ENCODE results near the gene TRPM5. TPM values are rescaled to one million over a fixed set of nuclear protein-coding genes. Genes with fewer than 3 reads are reported as not detected.

TRPM5 gene
- total and polyA plus RNA-seq, 5 experiments from 2014 or later: 0.60 to 0.69 TPM; not detected in 3

DNA sequence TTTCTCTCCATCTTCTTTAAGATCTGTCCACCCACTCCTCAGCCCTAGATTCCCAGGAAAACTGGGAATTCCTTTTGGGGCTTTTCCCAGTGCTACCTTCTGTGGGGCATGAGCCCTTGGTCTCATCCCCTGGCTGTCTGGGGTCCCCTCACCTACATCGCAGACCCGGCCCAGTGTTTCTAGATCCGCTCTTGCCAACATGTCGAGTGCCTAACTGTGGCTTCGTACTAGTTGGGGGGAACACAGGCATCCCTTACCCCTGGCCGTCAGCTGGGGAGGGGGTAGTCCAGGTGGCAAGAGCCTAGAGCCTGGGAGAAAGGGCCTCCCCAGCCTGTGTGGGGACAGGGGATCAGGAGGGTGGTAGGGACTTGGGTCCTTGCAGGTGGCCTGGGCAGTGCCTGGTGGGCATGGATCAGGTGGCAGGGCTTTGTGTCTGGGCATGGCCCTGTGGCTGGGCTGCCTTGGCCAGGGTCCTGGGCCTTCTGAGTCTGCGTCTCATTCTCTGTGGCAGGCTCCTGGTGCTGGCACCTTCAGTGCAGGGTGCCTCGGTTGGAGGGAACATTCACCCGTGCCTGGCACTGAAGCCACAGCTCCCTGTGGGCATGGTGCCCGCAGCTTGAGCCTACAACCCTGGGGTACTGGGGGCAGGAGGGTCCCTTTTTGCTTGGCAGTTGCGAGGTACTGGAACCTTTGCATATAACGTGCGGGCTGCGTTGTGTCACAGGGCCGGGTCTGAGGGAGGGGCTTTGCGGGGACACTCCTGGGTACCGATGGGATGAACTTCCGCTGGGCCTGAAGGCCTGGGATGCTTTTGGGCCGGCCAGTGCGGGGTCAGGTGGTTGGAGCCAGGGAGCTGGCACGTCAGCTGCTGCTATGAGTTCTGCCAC lies 4.6 kb upstream of the TRPM5 start:
- peak overlapping the region in 9 of 10 donors; percentile 36 to 97 (median 63) for H3K4me3 Mint-ChIP-seq
- no peak for ATAC-seq
- no peaks in the 10 kb centered on the region for H3K9me3 Mint-ChIP-seq

DNA sequence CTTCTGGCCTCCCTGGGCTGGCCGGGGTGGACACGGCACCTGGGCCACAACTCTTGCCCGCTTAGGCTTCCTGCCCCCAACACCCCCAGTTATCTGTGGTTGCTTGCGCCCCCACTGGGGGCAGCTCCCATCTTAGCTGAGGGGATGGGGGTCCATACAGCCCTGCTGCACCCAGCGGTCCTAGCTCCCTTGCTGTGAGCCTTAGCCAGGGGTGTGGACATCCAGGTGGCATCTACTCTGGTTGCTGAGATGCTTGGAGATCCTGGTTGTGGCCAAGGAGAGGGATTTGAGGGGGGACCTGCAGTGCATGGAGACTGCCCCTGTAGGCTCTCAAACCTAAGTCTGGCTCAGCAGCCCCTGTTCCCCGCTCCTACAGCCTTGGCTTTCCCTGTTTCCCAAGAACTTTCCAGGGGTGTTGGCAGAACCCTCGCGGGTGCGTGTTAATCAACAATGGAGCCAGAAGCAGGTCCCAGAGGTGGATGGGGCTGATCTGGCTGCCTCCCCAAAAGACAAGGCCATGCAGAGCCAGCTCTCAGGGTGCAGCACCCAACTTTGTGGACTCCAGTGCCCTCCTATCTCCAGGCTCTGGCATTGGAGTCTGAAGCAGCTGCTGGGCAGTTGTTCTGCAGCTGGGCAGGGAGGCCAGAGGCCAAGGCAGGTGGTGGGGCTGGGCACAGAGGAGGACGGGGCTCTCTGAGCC lies 3.8 kb upstream of the TRPM5 start:
- ATAC-seq (no peak), DNase-seq (peak in 1 of 10 donors; percentile 52)
- H3K27me3 Mint-ChIP-seq: no peaks in the 10 kb centered on the region
- H3K4me1 Mint-ChIP-seq: peaks cover 22 to 46% (median 39%) of the 10 kb centered on the region in 4 donors
- H3K36me3 Mint-ChIP-seq: peaks cover 0 to 6% (median 4%) of the 10 kb centered on the region in 3 donors
- H3K4me3 Mint-ChIP-seq: peak overlapping the region in 9 of 10 donors; percentile 1 to 97 (median 95)
- POLR2A ChIA-PET: interaction anchor here (0.9 to 6.5 kb wide), 6 partner anchors 9 to 148 kb away, joined by 3 to 76 read pairs (median 4); partner anchors contain the start of gene TSSC4
- H3K9me3 Mint-ChIP-seq: no peaks in the 10 kb centered on the region
- H3K27ac Mint-ChIP-seq: peak overlapping the region in 8 of 10 donors; percentile 61 to 92 (median 82)

More for the DNA sequence above, 4.6 kb upstream of the TRPM5 start:
- no peaks in the 10 kb centered on the region for H3K27me3 Mint-ChIP-seq
- DNase-seq: peak in 1 of 10 donors; percentile 61
- H3K36me3 Mint-ChIP-seq: peaks cover 0 to 7% (median 6%) of the 10 kb centered on the region in 3 donors
- H3K4me1 Mint-ChIP-seq: peaks cover 17 to 40% (median 33%) of the 10 kb centered on the region in 4 donors
- POLR2A ChIA-PET: interaction anchor here (6.5 kb wide), 1 partner anchor 16 kb away, joined by 76 read pairs; no protein-coding TSS in a partner anchor
- peak overlapping the region in 6 of 10 donors; percentile 18 to 82 (median 70) for H3K27ac Mint-ChIP-seq

DNA sequence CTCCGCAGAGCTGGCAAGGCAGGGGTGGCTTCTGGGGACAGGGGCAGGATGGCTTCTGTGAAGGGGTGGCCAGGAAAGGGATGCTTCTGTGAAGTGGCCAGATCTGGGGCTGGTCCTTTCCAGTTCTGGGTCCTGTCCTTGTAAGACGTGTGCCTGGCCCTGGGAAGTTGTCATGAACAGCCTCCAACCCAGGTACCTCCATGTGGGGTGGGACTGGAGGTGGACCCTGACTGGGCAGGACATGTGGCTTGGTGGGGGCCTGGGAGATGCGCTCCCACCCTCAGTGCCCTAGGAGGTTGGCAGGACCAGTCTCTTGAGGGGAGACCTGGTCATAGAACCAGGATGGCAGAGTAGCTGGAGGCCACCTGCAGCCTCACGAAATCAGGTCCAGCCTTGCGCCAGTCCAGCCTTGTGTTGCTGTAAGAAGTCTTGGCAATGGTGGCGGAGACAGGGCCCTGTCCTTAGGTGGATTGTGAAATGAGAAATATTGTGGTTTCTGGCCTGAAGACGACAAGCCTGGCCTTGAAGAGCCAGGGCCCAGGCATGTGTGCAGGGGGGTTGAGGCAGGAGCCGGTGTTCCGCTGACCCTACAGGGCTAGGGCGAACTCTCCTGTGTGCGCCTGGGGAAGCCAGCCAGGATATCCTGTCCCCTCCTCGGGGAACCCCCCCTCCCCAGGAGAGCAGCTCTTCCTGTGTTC lies 3.1 kb upstream of the TRPM5 start:
- no peaks in the 10 kb centered on the region for H3K9me3 Mint-ChIP-seq
- H3K27me3 Mint-ChIP-seq: no peaks in the 10 kb centered on the region
- POLR2A ChIA-PET: interaction anchor here (0.9 to 6.5 kb wide), 7 partner anchors 8 to 568 kb away, joined by 3 to 76 read pairs (median 3); partner anchors contain the start of gene TSSC4
- peak in 1 of 10 donors; percentile 41 for DNase-seq
- no peak for ATAC-seq
- peaks cover 26 to 53% (median 46%) of the 10 kb centered on the region in 4 donors for H3K4me1 Mint-ChIP-seq
- peaks cover 0 to under 1% (median 0%) of the 10 kb centered on the region in 3 donors for H3K36me3 Mint-ChIP-seq
- peak overlapping the region; percentile 77 to 92 (median 87) for H3K27ac Mint-ChIP-seq
- H3K4me3 Mint-ChIP-seq: peak overlapping the region; percentile 89 to 97 (median 95)

DNA sequence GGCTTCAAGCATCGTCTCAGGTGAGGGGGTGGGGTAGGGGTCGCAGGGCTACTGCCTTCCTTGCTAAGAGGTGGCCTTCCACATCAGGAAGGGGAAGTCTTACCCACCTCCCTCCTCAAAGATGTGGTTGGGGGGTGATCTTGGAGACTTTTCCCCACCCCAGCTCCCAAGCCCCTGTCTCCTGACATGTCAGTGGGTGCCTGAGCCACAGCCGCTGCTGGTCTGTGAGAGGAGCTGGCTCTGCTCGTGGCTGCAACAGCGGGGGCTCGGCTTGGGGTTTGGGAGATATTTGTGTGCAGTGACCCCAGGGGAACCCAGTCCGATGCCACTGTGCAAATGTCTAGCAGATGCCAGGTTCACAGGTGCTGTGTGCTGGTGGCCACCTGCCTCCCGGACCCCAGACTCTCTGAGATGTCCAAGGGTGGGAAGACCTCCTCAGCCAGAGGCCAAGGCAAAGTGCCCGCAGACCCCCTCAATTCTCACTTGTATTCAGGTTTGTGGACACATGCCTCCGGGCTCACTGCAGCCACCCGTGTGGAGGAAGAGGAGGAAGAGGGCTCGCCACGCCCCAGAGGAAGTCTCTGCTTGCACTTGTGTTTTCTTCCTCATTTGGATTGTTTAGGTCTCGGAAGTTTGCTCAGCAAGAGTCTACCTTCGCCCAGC lies 2.4 kb upstream of the TRPM5 start:
- Mint-ChIP-seq H3K4me1 (peaks cover 28 to 58% (median 52%) of the 10 kb centered on the region in 4 donors), H3K9me3 (no peaks in the 10 kb centered on the region), H3K27me3 (no peaks in the 10 kb centered on the region), H3K27ac (peak overlapping the region; percentile 77 to 92 (median 87)), H3K36me3 (no peaks in the 10 kb centered on the region), H3K4me3 (peak overlapping the region; percentile 89 to 97 (median 96))
- no peak for ATAC-seq
- DNase-seq: peak in 1 of 10 donors; percentile 62
- POLR2A ChIA-PET: interaction anchor here (0.6 to 6.5 kb wide), 7 partner anchors 7 to 682 kb away, joined by 3 to 76 read pairs (median 3); partner anchors contain the start of gene TSSC4

DNA sequence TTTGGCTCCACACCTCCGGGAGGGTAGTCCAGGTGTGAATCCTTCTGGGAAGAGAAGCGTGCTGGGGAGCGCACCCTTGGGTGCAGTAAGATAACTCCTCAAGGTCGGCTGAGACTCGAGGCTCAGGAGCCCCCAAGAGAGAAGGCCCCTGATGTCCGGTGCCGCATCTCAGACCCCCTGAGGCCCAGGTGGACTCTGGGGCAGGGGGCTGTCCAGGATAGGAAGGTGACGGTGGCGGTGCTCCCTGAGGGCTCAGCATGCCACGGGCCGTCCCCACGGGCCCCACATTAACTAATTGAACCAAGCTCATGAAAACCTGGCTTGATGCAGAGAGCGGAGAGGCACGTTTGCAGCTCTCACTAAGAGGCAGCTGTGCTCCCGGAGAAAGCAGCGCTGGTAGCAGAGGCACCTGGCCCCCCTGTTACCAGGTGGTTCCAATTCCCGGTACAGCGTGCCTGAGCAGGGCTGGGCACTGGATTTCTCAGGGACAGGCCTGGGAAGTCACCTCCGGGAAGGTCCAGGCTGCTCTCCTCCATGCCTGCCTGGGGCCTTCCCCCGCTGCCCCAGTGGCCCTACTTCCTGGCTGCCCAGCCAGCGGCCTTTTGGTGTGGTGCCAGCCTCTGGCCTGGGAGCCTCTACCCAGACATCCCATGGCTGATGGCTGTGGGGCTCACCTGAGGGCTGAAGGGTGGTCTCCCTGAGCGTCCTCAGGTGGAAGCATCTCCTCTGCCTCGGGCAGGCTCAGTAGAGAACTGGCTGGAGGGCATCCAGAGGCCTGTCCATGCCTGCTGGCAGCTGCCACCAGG lies 1.6 kb upstream of the TRPM5 start:
- Mint-ChIP-seq H3K27ac (peak overlapping the region; percentile 77 to 94 (median 88)), H3K27me3 (no peaks in the 10 kb centered on the region), H3K4me3 (peak overlapping the region; percentile 89 to 97 (median 96)), H3K36me3 (no peaks in the 10 kb centered on the region), H3K4me1 (peaks cover 28 to 58% (median 53%) of the 10 kb centered on the region in 4 donors), H3K9me3 (no peaks in the 10 kb centered on the region)
- no peak for ATAC-seq
- POLR2A ChIA-PET: interaction anchor here (0.6 to 6.5 kb wide), 8 partner anchors 10 to 683 kb away, joined by 3 to 76 read pairs (median 3); partner anchors contain the start of gene TSSC4
- DNase-seq: peak in 2 of 10 donors; percentile 33 to 57

DNA sequence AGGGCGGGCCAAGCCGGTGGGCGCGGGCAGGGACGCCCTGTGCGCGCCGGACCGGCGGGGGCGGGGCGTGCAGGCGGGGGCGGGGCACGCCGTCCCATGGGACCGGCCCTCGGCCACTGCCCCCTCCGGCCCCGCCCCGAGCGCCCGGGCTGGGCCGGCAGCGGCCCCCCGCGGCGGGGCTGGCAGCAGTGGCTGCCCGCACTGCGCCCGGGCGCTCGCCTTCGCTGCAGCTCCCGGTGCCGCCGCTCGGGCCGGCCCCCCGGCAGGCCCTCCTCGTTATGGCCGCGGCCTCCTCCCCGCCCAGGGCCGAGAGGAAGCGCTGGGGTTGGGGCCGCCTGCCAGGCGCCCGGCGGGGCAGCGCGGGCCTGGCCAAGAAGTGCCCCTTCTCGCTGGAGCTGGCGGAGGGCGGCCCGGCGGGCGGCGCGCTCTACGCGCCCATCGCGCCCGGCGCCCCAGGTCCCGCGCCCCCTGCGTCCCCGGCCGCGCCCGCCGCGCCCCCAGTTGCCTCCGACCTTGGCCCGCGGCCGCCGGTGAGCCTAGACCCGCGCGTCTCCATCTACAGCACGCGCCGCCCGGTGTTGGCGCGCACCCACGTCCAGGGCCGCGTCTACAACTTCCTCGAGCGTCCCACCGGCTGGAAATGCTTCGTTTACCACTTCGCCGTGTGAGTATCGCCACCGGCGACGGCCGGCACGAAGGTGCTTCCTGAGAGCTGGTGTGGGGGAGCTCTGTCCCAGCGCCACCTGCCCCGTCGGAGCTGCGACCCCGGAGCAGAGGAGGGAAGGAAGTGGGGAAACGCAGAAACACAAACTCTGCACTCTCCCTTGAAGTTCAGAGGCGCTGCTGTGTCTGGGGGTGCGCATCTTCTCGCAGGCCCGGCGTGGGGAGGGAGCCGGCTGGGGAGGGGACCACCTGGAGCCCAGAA lies 769 bp upstream of the TRPM5 start, which contains the start of gene KCNQ1:
Gene KCNQ1 (plus strand): TSS at position 188 of the 925 bp plus-strand sequence. CDS start 91 bp downstream, at position 279.
- peak in 9 of 10 donors; percentile 14 to 65 (median 40) for DNase-seq
- Mint-ChIP-seq H3K36me3 (no peaks in the 10 kb centered on the region), H3K9me3 (no peaks in the 10 kb centered on the region), H3K4me3 (peak within 1 kb of the TSS; percentile 89 to 97 (median 96)), H3K4me1 (peaks cover 28 to 58% (median 53%) of the 10 kb centered on the region in 4 donors), H3K27me3 (no peaks in the 10 kb centered on the region), H3K27ac (peak within 1 kb of the TSS; percentile 77 to 94 (median 88))
- POLR2A ChIA-PET: interaction anchor here (0.6 to 6.5 kb wide), 5 partner anchors 11 to 448 kb away, joined by 3 to 76 read pairs (median 3); partner anchors contain the start of gene TSSC4
- peak; percentile 49 to 54 for ATAC-seq

DNA sequence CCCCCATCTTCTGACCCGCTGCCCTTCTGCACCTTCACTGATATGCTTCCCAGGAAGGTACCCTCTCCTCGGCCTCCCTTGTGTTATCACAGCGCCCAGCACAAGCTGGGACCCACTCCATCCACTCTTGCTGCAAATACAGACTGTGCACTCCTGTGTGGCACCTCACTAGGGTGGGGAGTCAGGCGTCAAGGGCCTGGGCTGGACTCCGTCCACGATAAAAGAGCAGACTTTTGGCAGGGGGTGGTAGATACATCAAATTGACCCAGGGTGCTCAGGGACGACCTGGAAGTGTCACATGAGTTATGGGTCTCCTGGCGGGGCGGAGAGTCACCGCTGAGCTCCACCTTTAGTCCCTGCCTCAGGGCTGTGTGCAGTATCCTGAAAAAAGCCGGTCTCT lies 908 bp downstream of the TRPM5 start:
- Mint-ChIP-seq H3K27me3 (no peaks in the 10 kb centered on the region), H3K27ac (peak overlapping the region; percentile 6 to 72 (median 46)), H3K9me3 (no peaks in the 10 kb centered on the region), H3K4me3 (peak overlapping the region; percentile 30 to 79 (median 56)), H3K4me1 (peaks cover 31 to 58% (median 47%) of the 10 kb centered on the region in 4 donors), H3K36me3 (no peaks in the 10 kb centered on the region)
- POLR2A ChIA-PET: interaction anchor here (1.1 to 6.5 kb wide), 3 partner anchors 18 to 89 kb away, joined by 3 to 76 read pairs (median 4); no protein-coding TSS in a partner anchor
- DNase-seq: peak in 1 of 10 donors; percentile 51
- ATAC-seq: no peak

DNA sequence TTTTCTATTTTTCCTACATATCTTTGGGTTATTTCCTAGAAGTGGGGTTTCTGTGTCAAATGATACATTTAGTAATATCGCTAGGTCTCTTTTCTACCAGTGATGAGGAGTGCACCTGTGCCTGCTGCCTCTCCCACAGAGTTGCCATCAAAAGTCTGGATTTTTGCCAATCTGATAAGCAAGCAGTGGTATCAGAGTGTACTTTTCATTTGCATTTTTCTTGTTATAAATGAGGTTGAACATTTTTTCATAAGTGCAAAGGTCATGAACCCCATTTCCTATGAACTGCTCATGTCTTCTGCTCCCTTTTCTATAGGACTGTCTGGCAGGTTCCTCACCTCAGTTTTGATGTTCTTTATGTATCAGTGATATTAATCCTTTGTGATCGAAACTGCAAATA lies 1.7 kb downstream of the TRPM5 start:
- DNase-seq: peak in 7 of 10 donors; percentile 33 to 73 (median 47)
- POLR2A ChIA-PET: interaction anchor here (0.7 to 6.5 kb wide), 3 partner anchors 22 to 90 kb away, joined by 3 to 76 read pairs (median 4); no protein-coding TSS in a partner anchor

DNA sequence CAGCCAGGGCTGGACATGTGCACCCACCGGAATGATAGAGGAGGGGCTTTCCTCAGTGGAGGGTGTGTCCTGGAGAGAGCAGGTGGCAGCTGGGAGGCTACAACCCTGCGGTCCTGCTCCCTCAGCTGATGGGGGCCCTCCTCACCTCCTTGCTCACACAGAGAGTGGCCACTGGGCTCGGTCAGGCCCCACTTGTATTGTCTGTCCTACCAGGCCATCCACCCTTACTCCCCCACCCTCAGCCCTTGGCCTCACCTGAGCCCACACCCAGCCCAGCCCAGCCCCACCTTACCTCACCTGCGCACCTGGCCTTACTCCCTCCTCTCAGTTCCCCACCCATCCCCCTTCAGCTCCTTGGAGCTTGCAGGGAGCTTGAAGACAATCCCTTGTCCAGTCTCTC lies 3.1 kb downstream of the TRPM5 start:
- H3K36me3 Mint-ChIP-seq: no peaks in the 10 kb centered on the region
- H3K4me1 Mint-ChIP-seq: peaks cover 25 to 36% (median 27%) of the 10 kb centered on the region in 4 donors
- H3K27ac Mint-ChIP-seq: peak overlapping the region in 1 of 10 donors; percentile 58
- H3K9me3 Mint-ChIP-seq: no peaks in the 10 kb centered on the region
- ATAC-seq (no peak), DNase-seq (peak in 1 of 10 donors; percentile 42)
- POLR2A ChIA-PET: interaction anchor here (0.6 to 1.0 kb wide), 2 partner anchors 15 to 27 kb away, joined by 3 read pairs; no protein-coding TSS in a partner anchor
- H3K27me3 Mint-ChIP-seq: no peaks in the 10 kb centered on the region
- H3K4me3 Mint-ChIP-seq: no peak overlapping the region

More for the DNA sequence above, 1.7 kb downstream of the TRPM5 start:
- no peaks in the 10 kb centered on the region for H3K27me3 Mint-ChIP-seq
- peak; percentile 26 to 62 for ATAC-seq
- peak overlapping the region in 6 of 10 donors; percentile 2 to 76 (median 44) for H3K4me3 Mint-ChIP-seq
- H3K36me3 Mint-ChIP-seq: no peaks in the 10 kb centered on the region
- H3K9me3 Mint-ChIP-seq: no peaks in the 10 kb centered on the region
- peak overlapping the region in 7 of 10 donors; percentile 4 to 83 (median 41) for H3K27ac Mint-ChIP-seq
- H3K4me1 Mint-ChIP-seq: peaks cover 31 to 50% (median 39%) of the 10 kb centered on the region in 4 donors

Data from naive thymus-derived CD8-positive, alpha-beta T cell (primary cell).